Right lobe of liver (tissue), 4 donors: ENCODE results near the gene ERC1.

ENCODE experiments used
- POLR2A ChIP-seq: fragments of 450-650 bp; IDR thresholded peaks from one replicate; pipeline ENCODE4 v1.6.1; 2017; ENCODE audit warnings: antibody characterized with exemption, mild to moderate bottlenecking
- TF ChIP-seq, protein P1 (sequence below), 4 donors: fragments of 200-600 bp in 3 of 4; fragments of 450-650 bp in 1 of 4; IDR thresholded peaks; one replicate each; pipeline versions ENCODE4 v1.5.1 to v1.8.0; 2016 to 2022; ENCODE audit warnings: antibody characterized with exemption in 4 of 4, mild to moderate bottlenecking in 2 of 4
- donor health status: DM: no; HTN: no; CAD: no.
- donor health status: DM: no; HTN: no; CAD: no.
- donor health status: DM: no; HTN: yes; CAD: no.

DNA sequence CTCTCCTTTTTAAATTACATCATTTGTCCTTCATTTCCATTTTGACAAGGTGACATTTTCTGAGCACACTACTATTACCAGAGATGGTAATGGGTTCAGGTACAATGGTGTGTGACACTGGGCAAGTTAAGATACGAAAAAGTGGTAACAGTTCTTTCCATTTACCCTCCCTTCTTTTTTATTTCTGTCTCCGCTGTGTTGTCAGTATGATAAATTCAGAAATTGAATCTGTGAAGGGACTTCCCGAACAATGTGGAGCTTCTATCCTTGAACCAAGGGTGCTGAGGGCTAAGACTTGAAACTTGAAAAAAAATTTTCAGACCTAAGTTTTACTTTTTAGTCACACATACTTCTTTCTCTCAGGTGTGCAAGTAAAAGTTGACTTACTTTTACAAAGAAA lies 103.7 kb downstream of the ERC1 start:
- TF ChIP-seq, protein P1, sequence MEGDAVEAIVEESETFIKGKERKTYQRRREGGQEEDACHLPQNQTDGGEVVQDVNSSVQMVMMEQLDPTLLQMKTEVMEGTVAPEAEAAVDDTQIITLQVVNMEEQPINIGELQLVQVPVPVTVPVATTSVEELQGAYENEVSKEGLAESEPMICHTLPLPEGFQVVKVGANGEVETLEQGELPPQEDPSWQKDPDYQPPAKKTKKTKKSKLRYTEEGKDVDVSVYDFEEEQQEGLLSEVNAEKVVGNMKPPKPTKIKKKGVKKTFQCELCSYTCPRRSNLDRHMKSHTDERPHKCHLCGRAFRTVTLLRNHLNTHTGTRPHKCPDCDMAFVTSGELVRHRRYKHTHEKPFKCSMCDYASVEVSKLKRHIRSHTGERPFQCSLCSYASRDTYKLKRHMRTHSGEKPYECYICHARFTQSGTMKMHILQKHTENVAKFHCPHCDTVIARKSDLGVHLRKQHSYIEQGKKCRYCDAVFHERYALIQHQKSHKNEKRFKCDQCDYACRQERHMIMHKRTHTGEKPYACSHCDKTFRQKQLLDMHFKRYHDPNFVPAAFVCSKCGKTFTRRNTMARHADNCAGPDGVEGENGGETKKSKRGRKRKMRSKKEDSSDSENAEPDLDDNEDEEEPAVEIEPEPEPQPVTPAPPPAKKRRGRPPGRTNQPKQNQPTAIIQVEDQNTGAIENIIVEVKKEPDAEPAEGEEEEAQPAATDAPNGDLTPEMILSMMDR (IDR thresholded peaks at IDR 0.05) = no peak
- TF ChIP-seq POLR2A = no peak
